ENCODE data around the gene POC1B.

The POC1B gene

DNA sequence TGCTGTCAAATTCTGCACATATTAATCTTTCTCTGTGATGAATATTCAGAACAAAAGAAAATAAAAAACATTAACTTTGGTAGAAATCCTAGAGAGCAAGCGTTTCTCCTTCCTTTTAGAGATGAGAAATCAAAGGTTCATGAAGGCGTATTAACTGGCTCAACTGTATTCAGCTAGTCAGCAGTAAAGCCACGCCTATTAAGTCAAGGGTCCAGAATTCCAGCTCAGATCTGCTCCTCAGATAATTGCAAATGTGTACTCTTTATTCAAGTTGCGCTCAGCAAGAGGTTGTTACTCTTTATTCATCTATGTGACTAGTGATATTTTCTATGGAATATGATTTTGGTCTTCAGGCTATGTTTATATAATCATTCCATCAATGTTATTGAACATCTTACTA is 13.1 kb upstream of the POC1B start:
- no peak for DNase-seq

GRCh38 chr12:89537389-89537788 is 11.5 kb upstream of the POC1B start:
- DNase-seq, result no peak

DNA sequence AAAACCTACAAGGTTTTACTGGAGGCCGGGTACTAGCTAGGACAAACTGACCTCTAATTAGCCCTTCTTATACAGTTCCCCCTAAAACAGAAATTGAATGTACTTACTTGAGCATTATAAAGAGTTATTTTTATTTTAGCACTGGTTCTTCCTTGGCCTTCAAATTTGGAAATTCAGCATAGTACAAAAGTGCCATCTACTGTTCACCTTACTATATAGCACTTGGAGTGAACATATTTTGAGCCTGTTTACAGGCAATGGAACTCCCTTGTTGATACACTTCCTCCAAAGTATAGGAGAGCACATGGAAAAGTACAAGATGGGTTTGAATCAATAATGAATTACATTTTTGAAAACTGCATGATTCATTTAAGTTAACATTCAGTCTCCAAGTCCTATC is 3.9 kb upstream of the POC1B start:
- no peak for DNase-seq

GRCh38 chr12:89528434-89528833 is 2.6 kb upstream of the POC1B start:
- DNase-seq, result no peak

DNA sequence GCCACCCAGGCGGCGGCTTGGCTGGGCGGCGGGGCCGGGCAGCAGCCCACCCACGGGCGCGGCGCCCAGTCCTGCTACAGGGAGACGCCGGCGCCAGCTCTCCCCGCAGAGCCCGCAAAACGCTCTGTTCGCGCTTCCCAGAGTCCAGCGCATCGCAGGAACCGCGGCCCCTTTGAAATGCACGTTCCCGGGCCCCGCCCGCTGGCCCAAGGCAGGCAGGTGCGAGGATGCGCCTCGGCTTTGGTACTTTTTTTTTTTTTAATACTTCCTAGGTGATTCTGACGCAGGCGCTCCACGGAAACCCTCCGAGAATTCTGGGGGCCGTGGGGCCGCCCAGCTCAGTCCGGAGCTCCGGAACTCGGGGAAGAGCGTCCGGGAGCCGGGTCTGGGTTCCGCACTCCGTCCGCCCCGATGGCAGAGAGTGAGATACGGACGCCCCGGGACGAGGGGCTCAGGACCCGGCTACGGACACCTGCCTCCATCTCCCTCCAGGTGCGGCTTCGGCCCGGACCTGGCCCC is 483 bp downstream of the POC1B start:
- peak; percentile 50 for DNase-seq

DNA sequence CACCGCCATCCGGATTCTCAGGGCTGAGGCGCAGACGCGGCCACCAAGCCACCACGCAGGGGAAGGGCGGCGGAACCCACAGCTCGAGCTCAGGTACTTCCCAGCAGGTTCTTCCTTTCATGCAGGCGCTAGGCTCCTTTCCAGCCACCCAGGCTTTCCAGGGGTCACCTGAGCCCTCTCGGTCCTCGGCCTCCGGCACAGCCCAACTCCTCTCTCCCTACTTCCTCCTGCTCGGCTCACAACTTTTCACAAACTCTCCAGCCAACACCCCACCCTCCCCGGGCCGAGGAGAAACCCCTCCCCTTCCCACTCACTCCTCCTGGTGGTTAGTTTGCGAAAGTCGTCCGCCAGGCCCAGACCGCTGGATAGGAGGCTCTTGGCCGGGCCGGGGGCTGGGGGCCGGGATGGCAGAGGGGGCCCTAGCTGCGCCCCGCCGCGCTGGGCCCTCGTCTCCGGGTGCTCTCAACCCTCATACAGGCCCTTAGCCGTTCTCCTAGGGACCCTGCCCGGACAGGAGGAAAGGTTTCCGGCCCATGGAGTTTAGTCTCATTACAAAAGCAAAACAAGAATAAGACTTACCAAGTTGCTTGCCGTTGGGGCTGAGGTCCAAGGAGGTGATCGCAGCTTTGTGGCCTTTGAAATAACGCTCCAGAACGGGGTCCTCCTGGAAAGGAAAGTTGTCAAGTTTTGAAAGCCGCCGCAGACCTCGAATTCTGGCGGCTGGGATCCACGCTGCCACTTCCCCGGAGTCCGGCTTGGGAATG is 1.1 kb downstream of the POC1B start, which contains the start of gene GALNT4:
GALNT4 (minus strand) TSS at position 256 of the 764 bp plus-strand sequence; CDS start at position 9, 247 bp downstream.
- DNase-seq, result peak; percentile 70

- DNase-seq, result no peak
Observed at GRCh38 chr12:89523843-89524540, 1.9 kb downstream of the POC1B start.

- no peak for DNase-seq
Observed at GRCh38 chr12:89523393-89523792, 2.5 kb downstream of the POC1B start.

GRCh38 chr12:89521364-89522223 is 4.3 kb downstream of the POC1B start:
- DNase-seq, result no peak

DNA sequence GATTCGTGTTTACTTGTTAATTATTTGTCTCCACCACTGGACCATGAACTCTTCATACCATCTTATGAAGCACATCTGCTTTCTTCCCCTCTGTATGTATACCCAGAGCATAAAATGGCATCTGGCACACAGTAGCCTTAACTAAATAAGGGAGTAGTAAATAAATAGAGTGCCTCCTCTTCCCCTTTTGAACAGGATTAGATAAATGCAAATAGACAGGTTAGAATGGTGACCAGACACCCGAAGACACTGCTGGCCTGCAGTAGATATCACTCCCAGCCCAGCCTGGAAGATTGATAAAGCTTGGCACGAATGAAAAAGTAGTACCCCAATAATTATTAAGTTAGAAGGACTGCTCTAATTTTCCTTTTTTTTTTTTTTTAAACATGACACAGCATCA is 8.1 kb downstream of the POC1B start:
- DNase-seq, result no peak

GRCh38 chr12:89516633-89517032 is 9.2 kb downstream of the POC1B start:
- DNase-seq, result no peak

GRCh38 chr12:89514751-89515150 is 11.1 kb downstream of the POC1B start:
- no peak for DNase-seq

DNA sequence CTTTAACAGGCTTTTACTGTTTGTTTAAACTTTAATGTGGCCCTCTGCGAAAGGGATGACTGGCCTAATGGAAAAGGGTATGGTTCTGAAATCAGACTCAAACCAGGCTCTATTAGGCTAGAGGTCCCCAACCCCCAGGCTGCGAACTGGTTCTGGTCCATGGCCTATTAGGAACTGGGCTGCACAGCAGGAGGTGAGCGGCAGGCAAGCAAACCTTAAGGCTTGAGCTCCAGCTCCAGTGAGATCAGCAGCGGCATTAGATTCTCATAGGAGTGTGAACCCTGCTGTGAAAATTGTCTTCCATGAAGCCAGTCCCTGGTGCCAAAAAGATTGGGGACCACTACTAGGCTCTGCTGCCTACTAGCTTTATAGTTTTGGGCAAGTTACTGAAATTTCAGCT is 12.3 kb downstream of the POC1B start:
- DNase-seq, result no peak

- DNase-seq, result no peak
Observed at GRCh38 chr12:89507015-89507824, 18.6 kb downstream of the POC1B start.

DNA sequence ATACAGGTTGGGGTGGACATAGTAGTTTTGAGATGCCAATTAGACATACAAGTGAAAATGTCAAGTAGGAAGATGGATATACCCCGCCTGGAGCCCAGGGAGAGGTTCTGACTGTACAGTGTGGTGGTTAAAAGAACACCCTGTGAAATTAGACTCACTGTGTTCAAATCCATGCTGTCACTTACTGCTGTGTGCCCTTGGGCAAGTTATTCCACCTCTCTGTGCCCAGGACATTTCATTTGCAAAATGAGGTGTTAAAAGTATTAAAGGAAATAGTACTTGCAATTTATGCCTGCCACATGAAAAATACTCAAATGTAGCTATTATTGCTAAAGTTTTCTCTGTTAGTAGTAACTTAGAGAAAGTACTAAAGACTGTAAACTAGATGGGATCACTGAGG is 19.8 kb downstream of the POC1B start:
- DNase-seq, result no peak

DNA sequence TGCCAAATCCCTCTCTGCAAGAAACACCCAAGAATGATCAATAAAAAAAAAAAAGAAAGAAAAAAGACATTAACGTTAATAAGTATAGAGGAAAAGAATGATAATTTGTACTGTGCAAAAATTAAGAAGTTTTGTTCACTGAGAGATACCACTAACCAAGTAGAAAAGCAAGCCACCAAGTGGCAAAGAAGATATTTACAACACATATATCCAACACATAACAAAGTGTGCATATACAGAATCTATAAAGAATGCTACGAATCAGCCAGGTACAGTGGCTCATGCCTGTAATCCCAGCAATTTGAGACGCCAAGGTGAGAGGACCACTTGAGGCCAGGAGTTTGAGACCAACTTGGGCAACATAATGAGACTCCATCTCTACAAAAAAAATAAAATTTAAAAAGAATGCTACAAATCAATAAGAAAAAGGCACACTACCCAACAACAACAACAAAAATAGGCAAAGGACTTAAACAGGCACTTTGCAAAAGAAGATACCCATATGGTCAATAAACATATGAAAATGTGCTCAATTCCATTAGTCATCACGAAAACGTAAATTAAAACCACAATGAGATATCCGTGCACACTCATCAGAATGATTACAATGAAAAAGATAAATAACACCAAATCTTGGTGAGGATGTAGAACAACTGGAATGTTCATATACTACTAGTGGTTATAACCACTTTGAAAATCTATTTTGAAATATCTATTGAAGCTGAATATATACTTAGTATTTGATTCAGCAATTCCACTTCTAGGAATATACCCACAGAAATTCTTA is 21.1 kb downstream of the POC1B start:
- DNase-seq, result no peak

DNA sequence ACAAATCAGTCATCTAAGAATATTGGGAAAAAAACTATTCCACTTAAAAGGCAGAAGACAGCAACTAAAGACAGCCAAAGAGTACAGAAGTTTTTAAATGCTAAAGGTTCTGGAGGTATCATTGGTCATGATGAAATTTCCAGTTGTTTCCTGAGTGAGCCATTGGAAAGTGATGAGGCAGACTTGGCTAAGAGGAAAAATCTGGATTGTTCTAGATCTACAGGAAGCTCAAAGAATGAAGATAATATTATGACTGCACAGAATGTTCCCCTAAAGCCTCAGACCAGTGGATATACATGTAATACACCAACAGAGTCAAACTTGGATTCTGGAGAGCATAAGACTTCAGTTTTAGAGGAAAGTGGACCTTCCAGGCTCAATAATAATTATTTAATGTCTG is 24.1 kb downstream of the POC1B start:
- DNase-seq, result no peak

DNA sequence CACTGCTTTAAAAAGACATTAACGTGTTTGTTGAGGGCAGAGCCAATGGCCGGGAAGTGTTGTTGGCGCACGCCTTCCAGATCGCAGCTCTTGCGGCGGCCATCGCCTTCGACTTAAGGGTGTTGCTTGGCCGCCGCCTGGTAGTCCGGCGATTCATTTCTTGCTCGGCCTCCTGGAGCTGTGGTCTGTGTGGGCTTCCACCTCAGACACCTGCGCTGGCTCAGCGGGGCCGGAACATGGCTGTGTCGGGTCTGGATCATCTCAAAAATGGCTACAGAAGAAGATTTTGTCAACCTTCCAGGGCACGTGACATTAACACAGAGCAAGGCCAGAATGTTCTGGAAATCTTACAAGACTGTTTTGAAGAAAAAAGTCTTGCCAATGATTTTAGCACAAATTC is 26.0 kb downstream of the POC1B start:
- no peak for DNase-seq

GRCh38 chr12:89497467-89497866 is 28.4 kb downstream of the POC1B start:
- no peak for DNase-seq

- DNase-seq, result no peak
Observed at GRCh38 chr12:89497005-89497404, 28.8 kb downstream of the POC1B start.

DNA sequence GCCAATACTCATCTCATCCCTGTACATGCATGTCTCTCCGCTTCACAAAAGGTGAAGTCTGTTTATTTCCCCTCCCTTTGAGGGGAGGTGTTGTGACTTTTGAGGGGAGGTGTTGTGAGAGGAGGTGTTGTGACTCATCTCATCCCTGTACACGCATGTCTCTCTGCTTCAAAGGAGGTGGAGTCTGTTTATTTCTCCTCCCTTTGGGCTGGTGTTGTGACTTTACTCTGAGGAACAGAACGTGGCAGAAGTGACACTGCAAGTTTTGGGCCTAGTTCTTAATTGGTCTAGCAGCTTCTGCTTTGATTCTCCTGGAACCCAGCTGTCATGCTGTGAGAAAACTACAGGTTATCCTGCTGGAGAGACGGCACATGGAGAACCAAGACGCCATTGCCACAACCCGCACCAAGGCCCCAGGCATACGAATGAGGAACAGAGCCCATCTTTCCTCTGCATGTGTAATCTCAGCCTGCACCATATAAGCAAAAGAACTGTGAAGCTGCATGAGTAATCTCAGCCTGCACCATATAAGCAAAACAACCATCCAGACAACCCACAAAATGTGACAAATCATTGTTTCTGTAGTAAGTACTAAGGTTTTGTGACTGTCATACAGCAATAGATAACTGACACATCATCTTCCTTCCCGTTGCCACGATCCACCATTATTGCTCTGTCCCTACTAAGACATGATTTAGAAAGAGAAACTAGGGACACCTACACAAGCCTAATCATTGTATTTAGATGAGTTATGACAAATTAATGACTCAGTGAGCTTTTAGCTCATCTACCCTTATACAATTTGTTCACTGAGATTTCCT is 31.2 kb downstream of the POC1B start:
- no peak for DNase-seq
